GM21528 (cell line): ENCODE results near the gene KCTD5.
"Not testable (repeated sequence)": the region's sequence is repeated elsewhere in the genome, so short reads cannot be mapped to it uniquely, and the experiment has no call there.

Experiments used
- ATAC-seq: cut with Tn5 transposase; IDR thresholded peaks from one replicate; pipeline ENCODE4 v1.9.1; 2021; ENCODE audit warnings: mild to moderate bottlenecking, moderate library complexity; ENCODE audit not compliant: unreplicated experiment, low FRiP score

The KCTD5 gene

GRCh38 chr16:2671193-2671592 is 11.1 kb upstream of the KCTD5 start:
- not testable (repeated sequence) for ATAC-seq

- no peak for ATAC-seq
Observed at GRCh38 chr16:2671741-2672140, 10.6 kb upstream of the KCTD5 start.

DNA sequence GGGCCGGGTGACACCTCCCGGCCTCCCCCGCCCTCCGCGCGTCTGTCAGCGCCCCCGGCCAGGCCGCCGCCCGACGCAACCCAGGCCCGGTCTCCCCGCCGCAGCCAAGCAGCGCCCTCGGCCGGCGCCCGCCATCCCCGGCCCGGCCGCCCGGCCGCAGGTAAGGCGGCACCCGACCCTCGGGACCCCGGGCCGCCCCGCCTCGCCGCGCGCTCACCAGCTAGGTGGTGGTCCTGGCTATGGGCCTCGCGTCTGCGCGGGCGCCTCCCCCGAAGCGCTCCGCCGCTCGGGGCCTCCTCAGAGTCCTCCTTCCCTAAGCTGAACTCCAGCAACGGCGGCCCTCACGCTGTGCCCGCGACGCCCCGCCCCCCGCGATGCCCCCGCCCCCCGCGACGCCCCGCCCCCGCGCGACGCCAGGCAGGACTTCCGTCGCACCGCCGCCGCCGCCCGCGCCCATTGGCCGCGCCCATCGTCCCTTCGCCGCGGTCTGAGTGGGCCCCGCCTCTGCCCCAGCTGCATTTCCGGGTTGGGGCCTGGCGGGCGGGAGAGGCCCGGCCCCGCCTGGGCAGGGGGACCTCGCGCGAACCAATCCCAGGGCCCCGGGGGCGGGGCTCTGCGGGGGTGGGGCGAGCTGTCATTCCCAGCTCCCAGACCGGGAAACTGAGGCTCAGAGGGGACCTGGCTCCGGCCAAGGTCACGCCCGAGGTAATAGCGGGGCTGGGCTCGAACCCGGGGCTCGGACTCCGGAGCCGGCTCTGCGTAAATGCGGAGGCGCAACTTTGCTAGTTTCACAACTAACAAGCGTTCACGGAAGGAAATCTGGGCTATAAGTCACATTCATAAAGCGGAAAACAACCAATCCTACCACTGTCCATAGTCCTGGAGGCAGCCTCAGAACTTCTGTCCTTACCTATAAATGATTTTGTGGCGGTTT is 9.0 kb upstream of the KCTD5 start:
- peak; percentile 84 for ATAC-seq

DNA sequence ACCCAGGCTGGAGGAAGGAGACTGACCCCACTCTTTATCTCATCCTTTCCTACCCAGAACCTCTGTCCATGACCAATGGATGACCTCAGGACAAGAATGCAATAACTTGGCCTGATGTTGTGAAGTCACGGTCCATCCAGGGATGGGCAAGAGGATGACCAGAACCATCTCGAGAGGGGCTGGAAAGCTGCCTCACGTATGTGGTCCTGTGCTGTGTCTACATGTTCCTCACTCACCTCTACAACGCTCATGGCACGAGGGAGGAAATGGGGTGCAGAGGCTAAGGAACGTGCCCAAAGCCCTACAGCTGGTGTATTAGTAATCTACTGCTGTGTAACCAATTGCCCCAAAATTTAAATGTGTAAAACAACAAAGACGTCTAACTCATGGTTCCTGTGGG is 7.3 kb upstream of the KCTD5 start:
- ATAC-seq = no peak

- ATAC-seq = no peak
Observed at GRCh38 chr16:2675714-2676113, 6.6 kb upstream of the KCTD5 start.

DNA sequence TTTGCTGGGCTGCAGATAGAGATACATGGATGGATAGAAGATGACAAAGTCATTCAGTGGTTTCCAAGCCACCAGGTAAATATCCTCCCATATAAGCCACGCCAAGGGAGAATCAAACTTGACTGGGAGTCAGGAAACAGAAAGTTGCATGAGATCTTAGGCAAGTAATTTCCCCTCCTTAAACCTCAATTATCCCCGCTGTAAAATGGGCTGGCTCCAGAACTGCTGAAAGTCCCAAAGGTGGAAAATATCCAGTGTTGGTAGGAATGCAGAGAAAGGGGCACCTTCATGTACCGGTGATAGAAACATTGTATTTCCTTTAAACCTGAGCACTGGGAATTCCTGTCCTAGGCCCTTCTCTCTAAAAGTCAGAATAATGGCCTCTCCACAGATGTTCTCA is 5.4 kb upstream of the KCTD5 start:
- ATAC-seq = not testable (repeated sequence)

GRCh38 chr16:2678206-2678965 is 3.9 kb upstream of the KCTD5 start:
- ATAC-seq = not testable (repeated sequence)

- ATAC-seq = not testable (repeated sequence)
Observed at GRCh38 chr16:2679902-2680301, 2.4 kb upstream of the KCTD5 start.

DNA sequence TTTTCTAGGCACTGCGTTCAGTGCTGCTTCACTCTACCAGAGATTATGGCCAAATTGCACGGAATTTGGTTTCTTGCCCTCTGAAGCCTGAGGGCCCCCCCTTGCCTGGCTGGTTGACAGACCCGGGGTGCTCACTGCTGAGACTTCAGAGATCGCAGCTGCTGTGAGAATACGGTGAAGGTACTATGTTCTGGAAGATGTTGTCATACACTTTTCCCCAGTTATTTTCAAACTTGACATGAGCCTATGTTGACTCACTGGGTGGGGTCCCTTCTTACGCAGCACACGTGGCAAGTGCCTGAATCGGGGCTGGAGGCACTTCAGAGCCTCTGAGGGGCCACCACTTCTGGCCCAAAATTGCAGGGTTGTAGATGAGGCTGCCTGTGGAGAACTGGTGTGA is 2.0 kb upstream of the KCTD5 start:
- ATAC-seq = not testable (repeated sequence)

- not testable (repeated sequence) for ATAC-seq
Observed at GRCh38 chr16:2683041-2683440, 718 bp downstream of the KCTD5 start.

- ATAC-seq = not testable (repeated sequence)
Observed at GRCh38 chr16:2686075-2686474, 3.8 kb downstream of the KCTD5 start.

DNA sequence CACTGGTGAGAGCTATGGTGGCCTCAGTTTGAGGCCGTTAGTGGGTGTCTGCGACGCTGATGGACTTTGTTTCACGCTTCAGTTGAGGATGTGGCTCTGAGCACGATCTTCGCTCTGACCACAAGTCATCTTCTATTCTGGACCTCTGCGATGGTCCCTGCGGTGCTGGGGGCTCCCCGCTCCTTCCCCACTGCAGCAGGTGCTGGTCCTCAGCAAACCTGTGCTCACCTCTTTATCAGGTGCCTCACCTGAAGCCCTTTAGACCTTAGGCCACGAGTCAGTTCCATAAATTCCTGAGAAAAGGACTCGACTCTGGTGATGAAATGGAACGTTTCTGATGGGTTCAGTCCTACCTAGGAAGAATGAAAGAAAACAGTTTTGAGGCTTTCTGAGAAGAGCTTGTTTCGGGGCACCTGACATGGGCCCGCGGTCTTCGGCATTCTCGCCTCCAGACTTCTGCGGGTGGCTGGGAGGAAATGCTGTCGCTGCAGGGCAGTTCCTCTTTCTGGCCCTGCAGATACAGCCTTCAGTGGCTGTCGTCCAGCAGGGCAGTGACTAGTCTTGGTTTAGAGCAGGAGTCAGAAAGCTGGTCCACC is 4.7 kb downstream of the KCTD5 start:
- no peak for ATAC-seq

DNA sequence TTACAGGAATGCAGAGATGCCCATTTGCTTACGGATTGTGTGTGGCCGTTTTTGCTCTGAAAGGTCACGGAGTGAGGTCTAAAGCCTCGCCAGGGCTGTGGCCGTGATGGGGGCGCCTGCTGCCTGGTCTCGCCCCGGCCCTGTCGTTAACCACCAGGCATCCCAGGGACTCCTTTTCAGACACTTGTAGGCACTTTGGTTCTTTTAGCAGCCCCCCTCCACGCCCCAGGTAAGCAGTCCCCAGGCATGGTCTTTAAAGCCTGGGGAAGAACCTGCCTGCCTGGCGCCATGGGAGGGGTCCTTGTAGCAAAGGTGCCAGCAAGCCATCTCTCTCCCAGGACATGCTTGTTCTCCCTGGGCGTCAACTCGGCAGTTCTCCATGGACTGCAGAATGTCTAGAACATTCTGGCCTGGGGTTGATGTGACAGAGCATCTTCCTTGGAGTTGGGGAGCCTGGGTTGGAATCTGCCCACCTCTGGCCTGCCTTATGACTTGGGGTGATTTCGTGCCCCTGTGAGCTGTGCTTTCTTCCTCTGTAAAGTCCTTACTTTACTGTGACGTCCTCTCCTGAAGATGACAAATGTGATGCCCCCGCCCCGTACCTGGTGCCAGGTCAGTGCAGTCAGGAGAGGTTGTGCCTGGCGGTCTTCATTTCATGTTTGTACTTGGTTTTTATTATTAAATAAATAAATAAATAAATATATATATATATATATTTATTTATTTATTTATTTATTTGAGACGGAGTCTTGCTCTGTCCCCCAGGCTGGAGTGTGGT is 5.4 kb downstream of the KCTD5 start:
- ATAC-seq = no peak

GRCh38 chr16:2689422-2689821 is 7.1 kb downstream of the KCTD5 start:
- ATAC-seq = not testable (repeated sequence)

- ATAC-seq = no peak
Observed at GRCh38 chr16:2689968-2690801, 7.9 kb downstream of the KCTD5 start.

GRCh38 chr16:2690852-2691251 is 8.5 kb downstream of the KCTD5 start:
- ATAC-seq = no peak

- no peak for ATAC-seq
Observed at GRCh38 chr16:2691491-2692248, 9.3 kb downstream of the KCTD5 start.

GRCh38 chr16:2692251-2692947 is 10.1 kb downstream of the KCTD5 start:
- no peak for ATAC-seq
